GM19099 (cell line): Measurements from ENCODE around the gene USP34.

Source experiments
- POLR2A ChIP-seq: IDR thresholded peaks from 3 replicates; pipeline ENCODE4 v1.6.1; 2011; ENCODE audit warnings: low read depth; ENCODE audit not compliant: insufficient read length; ENCODE audit errors: extremely low read depth

Gene USP34

GRCh38 chr2:61320181-61320580, 150.7 kb downstream of the USP34 start:
- no peak for TF ChIP-seq POLR2A

- no peak for TF ChIP-seq POLR2A
Observed at GRCh38 chr2:61318553-61318952, 152.3 kb downstream of the USP34 start.

- no peak for TF ChIP-seq POLR2A
Observed at GRCh38 chr2:61295981-61296380, 174.9 kb downstream of the USP34 start.

GRCh38 chr2:61291851-61292575, 178.9 kb downstream of the USP34 start:
- TF ChIP-seq POLR2A: no peak

GRCh38 chr2:61288070-61288841, 182.6 kb downstream of the USP34 start:
- TF ChIP-seq POLR2A: no peak

- no peak for TF ChIP-seq POLR2A
Observed at GRCh38 chr2:61287254-61287653, 183.6 kb downstream of the USP34 start.

- no peak for TF ChIP-seq POLR2A
Observed at GRCh38 chr2:61283443-61284160, 187.3 kb downstream of the USP34 start.

- no peak for TF ChIP-seq POLR2A
Observed at GRCh38 chr2:61282104-61282590, 188.7 kb downstream of the USP34 start.

GRCh38 chr2:61281321-61281720, 189.6 kb downstream of the USP34 start:
- no peak for TF ChIP-seq POLR2A

GRCh38 chr2:61277756-61278155, 193.1 kb downstream of the USP34 start:
- TF ChIP-seq POLR2A: no peak

GRCh38 chr2:61275575-61276184, 195.2 kb downstream of the USP34 start:
- no peak for TF ChIP-seq POLR2A

- TF ChIP-seq POLR2A: no peak
Observed at GRCh38 chr2:61272421-61273070, 198.3 kb downstream of the USP34 start.

- TF ChIP-seq POLR2A: no peak
Observed at GRCh38 chr2:61268249-61268648, 202.6 kb downstream of the USP34 start.

- TF ChIP-seq POLR2A: no peak
Observed at GRCh38 chr2:61266632-61267505, 204.0 kb downstream of the USP34 start.

- no peak for TF ChIP-seq POLR2A
Observed at GRCh38 chr2:61263830-61264229, 207.1 kb downstream of the USP34 start.
